Endothelial cell (in vitro differentiated cells): ENCODE data around the gene GANC. TPM values are rescaled to one million over a fixed set of nuclear protein-coding genes. Genes with fewer than 3 reads are reported as not detected.

Source experiments
- DNase-seq: peaks from one replicate; pipeline ENCODE4 v3.0.0; 2021; ENCODE audit warnings: low spot score
- H3K27ac Mint-ChIP-seq: one replicate; pipeline ENCODE4 v1.8.0; 2021; ENCODE audit warnings: mixed read lengths, inconsistent platforms; ENCODE audit not compliant: unreplicated experiment
- H3K27me3 Mint-ChIP-seq: one replicate; pipeline ENCODE4 v1.8.0; 2021; ENCODE audit warnings: mild to moderate bottlenecking, moderate library complexity, mixed read lengths, inconsistent platforms; ENCODE audit not compliant: unreplicated experiment
- H3K36me3 Mint-ChIP-seq: one replicate; pipeline ENCODE4 v1.8.0; 2021; ENCODE audit warnings: mild to moderate bottlenecking, low read depth, mixed read lengths, inconsistent platforms; ENCODE audit not compliant: unreplicated experiment
- H3K4me1 Mint-ChIP-seq: one replicate; pipeline ENCODE4 v1.8.0; 2021; ENCODE audit warnings: mild to moderate bottlenecking, mixed read lengths, inconsistent platforms; ENCODE audit not compliant: unreplicated experiment
- H3K4me3 Mint-ChIP-seq: one replicate; pipeline ENCODE4 v1.8.0; 2021; ENCODE audit warnings: mild to moderate bottlenecking, mixed read lengths, inconsistent platforms; ENCODE audit not compliant: unreplicated experiment
- H3K9me3 Mint-ChIP-seq: one replicate; pipeline ENCODE4 v1.8.0; 2021; ENCODE audit warnings: mixed read lengths, inconsistent platforms; ENCODE audit not compliant: unreplicated experiment
- CTCF ChIP-seq: fragments of 200-600 bp; sonication (generic); IDR thresholded peaks from one replicate; pipeline ENCODE4 v1.5.0; 2021; ENCODE audit warnings: antibody characterized with exemption; ENCODE audit not compliant: unreplicated experiment
- total RNA-seq: library from RNA; stranded (reverse); fragmentation: NEBNext Ultra II Directional; extraction: Animal tissue kit (Norgen Biotek cat#: 25700); gene quantifications from one replicate; pipeline ENCODE4 v1.2.1, GENCODE V29; 2021; ENCODE audit not compliant: unreplicated experiment

The GANC gene
- total RNA-seq, 1 donor from 2014 or later = 18.7 TPM

GRCh38 chr15:42319206-42319605 is 46.2 kb downstream of the GANC start:
- Mint-ChIP-seq H3K4me3 (no peak overlapping the region), H3K9me3 (no peaks in the 10 kb centered on the region), H3K36me3 (no peaks in the 10 kb centered on the region), H3K27me3 (no peaks in the 10 kb centered on the region), H3K27ac (no peak overlapping the region), H3K4me1 (no peaks in the 10 kb centered on the region)
- no peak for DNase-seq
- no peak for TF ChIP-seq CTCF

DNA sequence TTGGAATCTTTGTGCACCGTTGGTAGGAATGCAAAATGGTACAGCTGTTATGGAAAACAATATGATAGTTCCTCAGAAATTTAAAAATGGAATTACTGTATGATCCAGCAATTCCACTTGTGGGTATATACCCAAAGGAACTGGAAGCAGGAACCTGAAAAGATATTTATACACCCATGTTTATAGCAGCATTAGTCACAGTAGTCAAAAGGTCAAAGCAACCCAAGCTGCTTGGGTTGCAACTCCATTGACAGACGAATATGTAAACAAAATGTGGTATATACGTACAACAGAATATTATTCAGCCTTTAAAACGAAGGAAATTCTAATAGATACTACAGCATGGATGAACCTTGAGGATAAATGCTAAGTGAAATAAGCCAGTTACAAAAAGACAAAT is 51.3 kb downstream of the GANC start:
- Mint-ChIP-seq H3K4me3 (no peak overlapping the region), H3K9me3 (no peaks in the 10 kb centered on the region), H3K4me1 (no peaks in the 10 kb centered on the region), H3K36me3 (no peaks in the 10 kb centered on the region), H3K27ac (no peak overlapping the region), H3K27me3 (no peaks in the 10 kb centered on the region)
- TF ChIP-seq CTCF = no peak
- no peak for DNase-seq

- Mint-ChIP-seq H3K9me3 (no peaks in the 10 kb centered on the region), H3K4me3 (no peak overlapping the region), H3K4me1 (no peaks in the 10 kb centered on the region), H3K36me3 (no peaks in the 10 kb centered on the region), H3K27ac (no peak overlapping the region), H3K27me3 (no peaks in the 10 kb centered on the region)
- no peak for DNase-seq
- no peak for TF ChIP-seq CTCF
Measured at GRCh38 chr15:42329161-42329560, 56.2 kb downstream of the GANC start.

GRCh38 chr15:42329992-42330391 is 57.0 kb downstream of the GANC start:
- no peak overlapping the region for H3K4me3 Mint-ChIP-seq
- no peak for TF ChIP-seq CTCF
- no peaks in the 10 kb centered on the region for H3K9me3 Mint-ChIP-seq
- DNase-seq = no peak
- H3K27ac Mint-ChIP-seq = no peak overlapping the region
- peaks cover 4% of the 10 kb centered on the region for H3K36me3 Mint-ChIP-seq
- no peaks in the 10 kb centered on the region for H3K4me1 Mint-ChIP-seq
- no peaks in the 10 kb centered on the region for H3K27me3 Mint-ChIP-seq

DNA sequence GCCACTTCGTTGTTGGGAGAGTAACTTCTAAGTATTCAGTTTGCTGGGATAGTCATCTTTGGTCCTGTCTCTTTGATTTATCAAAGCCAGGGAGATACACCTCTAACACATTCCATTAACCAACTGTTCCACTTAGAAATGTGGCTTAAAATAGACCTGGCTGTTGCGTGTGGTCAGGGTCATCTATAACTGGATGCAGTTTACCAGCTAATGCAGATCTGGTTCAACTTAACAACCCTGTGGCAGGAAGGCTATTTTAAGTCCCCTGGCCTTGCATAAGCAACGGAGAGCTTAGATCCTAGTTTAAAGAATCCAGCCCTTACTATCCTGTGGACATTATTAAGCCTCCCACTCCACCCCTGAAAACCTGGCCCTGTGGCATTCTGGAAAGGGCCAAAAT is 58.2 kb downstream of the GANC start:
- no peak for DNase-seq
- no peak overlapping the region for H3K27ac Mint-ChIP-seq
- TF ChIP-seq CTCF = no peak
- peaks cover 9% of the 10 kb centered on the region for H3K36me3 Mint-ChIP-seq
- no peaks in the 10 kb centered on the region for H3K9me3 Mint-ChIP-seq
- no peaks in the 10 kb centered on the region for H3K27me3 Mint-ChIP-seq
- H3K4me3 Mint-ChIP-seq = no peak overlapping the region
- H3K4me1 Mint-ChIP-seq = no peaks in the 10 kb centered on the region
